ENCODE measurements around the gene TTN.

- TF ChIP-seq CTCF (IDR thresholded peaks at IDR 0.05): no peak
- TF ChIP-seq POLR2A (IDR thresholded peaks at IDR 0.05): no peak
- TF ChIP-seq EP300 (IDR thresholded peaks at IDR 0.05): no peak
Observed at GRCh38 chr2:178770518-178770917, 36.7 kb downstream of the TTN start.

Data from ovary (tissue), 3 donors.